WTC11 (cell line): ENCODE data around the gene LTK. TPM values are rescaled to one million over a fixed set of nuclear protein-coding genes. Genes with fewer than 3 reads are reported as not detected.

Experiments used
- ATAC-seq: fragments of 200-7000 bp; cut with Tn5 transposase; 2 replicates; pipeline ENCODE4 v1.10.0; 2021; ENCODE audit warnings: mild to moderate bottlenecking, moderate library complexity
- CTCF ChIA-PET: fragments of 300-600 bp; sonication (Branson Sonifier 250); formaldehyde crosslinking; loops from one replicate; lab custom pipeline; 2021; ENCODE audit warnings: antibody characterized with exemption; lab: Charles Lee
- POLR2A ChIA-PET: fragments of 350-600 bp; sonication (Branson Sonifier 250); formaldehyde crosslinking; loops from one replicate; lab custom pipeline; 2021; ENCODE audit warnings: antibody characterized with exemption; lab: Charles Lee
- DNase-seq: peaks from one replicate; pipeline ENCODE4 v3.0.0; 2021; ENCODE audit warnings: low spot score
- H3K27ac Mint-ChIP-seq: 2 replicates; pipeline ENCODE4 v1.8.0; 2021; ENCODE audit warnings: mixed read lengths
- H3K27me3 Mint-ChIP-seq: 2 replicates; pipeline ENCODE4 v1.8.0; 2021; ENCODE audit warnings: low read depth, mild to moderate bottlenecking, moderate library complexity, mixed read lengths
- H3K36me3 Mint-ChIP-seq: 2 replicates; pipeline ENCODE4 v1.8.0; 2021; ENCODE audit warnings: mixed read lengths
- H3K4me1 Mint-ChIP-seq: 2 replicates; pipeline ENCODE4 v1.8.0; 2022; ENCODE audit warnings: mixed read lengths
- H3K4me3 Mint-ChIP-seq: 2 replicates; pipeline ENCODE4 v1.8.0; 2021; ENCODE audit warnings: mild to moderate bottlenecking, moderate library complexity, mixed read lengths
- H3K9me3 Mint-ChIP-seq: 2 replicates; pipeline ENCODE4 v1.8.0; 2021; ENCODE audit warnings: mixed read lengths
- ATF1 ChIP-seq: sonication (generic); formaldehyde crosslinking; IDR thresholded peaks from 2 replicates; pipeline ENCODE4 v1.8.1; 2023; ENCODE audit warnings: mild to moderate bottlenecking, moderate library complexity, missing genetic modification reagents
- CREB1 ChIP-seq: sonication (generic); formaldehyde crosslinking; IDR thresholded peaks from 2 replicates; pipeline ENCODE4 v1.8.0; 2023; ENCODE audit warnings: mild to moderate bottlenecking, missing genetic modification reagents
- ELF4 ChIP-seq: sonication (generic); formaldehyde crosslinking; IDR thresholded peaks from 2 replicates; pipeline ENCODE4 v1.8.1; 2022; ENCODE audit warnings: low read depth, mild to moderate bottlenecking, moderate library complexity, missing genetic modification reagents
- EMX1 ChIP-seq: fragments of 250-450 bp; sonication (Bioruptor Pico); IDR thresholded peaks from 2 replicates; pipeline ENCODE4 v1.8.0; 2021; ENCODE audit warnings: mild to moderate bottlenecking
- ESRRA ChIP-seq: sonication (generic); formaldehyde crosslinking; IDR thresholded peaks from 2 replicates; pipeline ENCODE4 v1.8.1; 2022; ENCODE audit warnings: mild to moderate bottlenecking, missing genetic modification reagents, borderline replicate concordance
- FOXP1 ChIP-seq: sonication (generic); formaldehyde crosslinking; IDR thresholded peaks from 2 replicates; pipeline ENCODE4 v1.8.0; 2022; ENCODE audit warnings: missing genetic modification reagents, mild to moderate bottlenecking, moderate library complexity, borderline replicate concordance
- GABPB1 ChIP-seq: sonication (generic); formaldehyde crosslinking; IDR thresholded peaks from 2 replicates; pipeline ENCODE4 v1.8.1; 2023; ENCODE audit warnings: mild to moderate bottlenecking, missing genetic modification reagents
- MYBL2 ChIP-seq: sonication (generic); formaldehyde crosslinking; IDR thresholded peaks from 2 replicates; pipeline ENCODE4 v1.8.1; 2023; ENCODE audit warnings: mild to moderate bottlenecking, moderate library complexity, missing genetic modification reagents
- NFATC4 ChIP-seq: fragments of 250-450 bp; sonication (Bioruptor Pico); IDR thresholded peaks from 2 replicates; pipeline ENCODE4 v1.9.0; 2021; ENCODE audit warnings: mild to moderate bottlenecking
- NFYB ChIP-seq: sonication (generic); formaldehyde crosslinking; conservative IDR thresholded peaks from 2 replicates; pipeline ENCODE4 v1.8.0; 2022; ENCODE audit warnings: low read depth, missing genetic modification reagents
- NR1H2 ChIP-seq: sonication (generic); formaldehyde crosslinking; IDR thresholded peaks from 2 replicates; pipeline ENCODE4 v1.9.0; 2021; ENCODE audit warnings: mild to moderate bottlenecking, moderate library complexity, missing genetic modification reagents
- OVOL2 ChIP-seq: fragments of 250-450 bp; sonication (Bioruptor Pico); IDR thresholded peaks from 2 replicates; pipeline ENCODE4 v1.9.0; 2021; ENCODE audit warnings: mild to moderate bottlenecking, borderline replicate concordance
- RORB ChIP-seq: fragments of 250-450 bp; sonication (Bioruptor Pico); IDR thresholded peaks from 2 replicates; pipeline ENCODE4 v1.9.0; 2021; ENCODE audit warnings: mild to moderate bottlenecking
- SOX15 ChIP-seq: fragments of 250-450 bp; sonication (Bioruptor Pico); IDR thresholded peaks from 2 replicates; pipeline ENCODE4 v1.9.0; 2021; ENCODE audit warnings: mild to moderate bottlenecking
- TEAD4 ChIP-seq: sonication (generic); formaldehyde crosslinking; IDR thresholded peaks from 2 replicates; pipeline ENCODE4 v1.8.0; 2022; ENCODE audit warnings: mild to moderate bottlenecking, missing genetic modification reagents
- ZNF317 ChIP-seq: sonication (generic); formaldehyde crosslinking; IDR thresholded peaks from 2 replicates; pipeline ENCODE4 v1.8.1; 2023; ENCODE audit warnings: low read depth, mild to moderate bottlenecking, moderate library complexity, missing genetic modification reagents, borderline replicate concordance
- total RNA-seq: library from RNA; stranded (reverse); gene quantifications from 3 replicates; pipeline ENCODE4 v1.2.3, GENCODE V29; 2021
- TF ChIP-seq, protein P1 (sequence below): fragments of 250-450 bp; sonication (Bioruptor Pico); IDR thresholded peaks from 2 replicates; pipeline ENCODE4 v1.9.0; 2021; ENCODE audit warnings: mild to moderate bottlenecking
- TF ChIP-seq, protein P2 (sequence below): fragments of 250-450 bp; sonication (Bioruptor Pico); IDR thresholded peaks from 2 replicates; pipeline ENCODE4 v1.9.0; 2021; ENCODE audit warnings: mild to moderate bottlenecking
- TF ChIP-seq, protein P3 (sequence below): sonication (generic); formaldehyde crosslinking; IDR thresholded peaks from 2 replicates; pipeline ENCODE4 v1.8.1; 2022; ENCODE audit warnings: mild to moderate bottlenecking, missing genetic modification reagents, moderate library complexity, borderline replicate concordance
- TF ChIP-seq, protein P4 (sequence below): sonication (generic); formaldehyde crosslinking; IDR thresholded peaks from 2 replicates; pipeline ENCODE4 v1.8.0; 2022; ENCODE audit warnings: mild to moderate bottlenecking, missing genetic modification reagents
- TF ChIP-seq, protein P5 (sequence below): sonication (generic); formaldehyde crosslinking; IDR thresholded peaks from 2 replicates; pipeline ENCODE4 v1.8.1; 2023; ENCODE audit warnings: mild to moderate bottlenecking, missing genetic modification reagents
- TF ChIP-seq, protein P6 (sequence below): sonication (generic); formaldehyde crosslinking; IDR thresholded peaks from 2 replicates; pipeline ENCODE4 v1.8.0; 2022; ENCODE audit warnings: mild to moderate bottlenecking, missing genetic modification reagents

LTK gene
- total RNA-seq, 1 experiment from 2014 or later, result 0.66 TPM

DNA sequence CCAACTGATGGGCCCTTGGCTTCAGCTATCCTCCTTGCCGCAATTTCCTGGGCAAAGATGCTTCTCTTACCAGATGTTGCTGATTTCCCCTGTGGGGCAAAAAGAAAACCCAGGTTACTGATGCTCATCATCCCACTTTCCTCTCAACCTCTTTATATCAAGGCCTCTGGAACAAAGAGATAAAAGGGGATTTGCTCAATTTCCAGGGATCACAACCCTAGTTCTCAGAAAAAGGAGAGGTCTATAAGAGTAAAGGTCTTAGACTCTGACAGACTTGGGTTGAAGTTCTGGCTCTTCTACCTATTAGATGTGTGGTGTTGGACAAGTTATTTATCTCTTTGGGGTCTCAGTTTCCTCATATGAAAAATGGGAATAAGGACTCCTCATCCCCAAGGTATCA lies 21.9 kb upstream of the LTK start (continued):
- TF ChIP-seq, protein P1, sequence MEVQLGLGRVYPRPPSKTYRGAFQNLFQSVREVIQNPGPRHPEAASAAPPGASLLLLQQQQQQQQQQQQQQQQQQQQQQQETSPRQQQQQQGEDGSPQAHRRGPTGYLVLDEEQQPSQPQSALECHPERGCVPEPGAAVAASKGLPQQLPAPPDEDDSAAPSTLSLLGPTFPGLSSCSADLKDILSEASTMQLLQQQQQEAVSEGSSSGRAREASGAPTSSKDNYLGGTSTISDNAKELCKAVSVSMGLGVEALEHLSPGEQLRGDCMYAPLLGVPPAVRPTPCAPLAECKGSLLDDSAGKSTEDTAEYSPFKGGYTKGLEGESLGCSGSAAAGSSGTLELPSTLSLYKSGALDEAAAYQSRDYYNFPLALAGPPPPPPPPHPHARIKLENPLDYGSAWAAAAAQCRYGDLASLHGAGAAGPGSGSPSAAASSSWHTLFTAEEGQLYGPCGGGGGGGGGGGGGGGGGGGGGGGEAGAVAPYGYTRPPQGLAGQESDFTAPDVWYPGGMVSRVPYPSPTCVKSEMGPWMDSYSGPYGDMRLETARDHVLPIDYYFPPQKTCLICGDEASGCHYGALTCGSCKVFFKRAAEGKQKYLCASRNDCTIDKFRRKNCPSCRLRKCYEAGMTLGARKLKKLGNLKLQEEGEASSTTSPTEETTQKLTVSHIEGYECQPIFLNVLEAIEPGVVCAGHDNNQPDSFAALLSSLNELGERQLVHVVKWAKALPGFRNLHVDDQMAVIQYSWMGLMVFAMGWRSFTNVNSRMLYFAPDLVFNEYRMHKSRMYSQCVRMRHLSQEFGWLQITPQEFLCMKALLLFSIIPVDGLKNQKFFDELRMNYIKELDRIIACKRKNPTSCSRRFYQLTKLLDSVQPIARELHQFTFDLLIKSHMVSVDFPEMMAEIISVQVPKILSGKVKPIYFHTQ, result no peak
- TF ChIP-seq ESRRA (no peak), ELF4 (CRISPR knock-in tag) (no peak)

DNA sequence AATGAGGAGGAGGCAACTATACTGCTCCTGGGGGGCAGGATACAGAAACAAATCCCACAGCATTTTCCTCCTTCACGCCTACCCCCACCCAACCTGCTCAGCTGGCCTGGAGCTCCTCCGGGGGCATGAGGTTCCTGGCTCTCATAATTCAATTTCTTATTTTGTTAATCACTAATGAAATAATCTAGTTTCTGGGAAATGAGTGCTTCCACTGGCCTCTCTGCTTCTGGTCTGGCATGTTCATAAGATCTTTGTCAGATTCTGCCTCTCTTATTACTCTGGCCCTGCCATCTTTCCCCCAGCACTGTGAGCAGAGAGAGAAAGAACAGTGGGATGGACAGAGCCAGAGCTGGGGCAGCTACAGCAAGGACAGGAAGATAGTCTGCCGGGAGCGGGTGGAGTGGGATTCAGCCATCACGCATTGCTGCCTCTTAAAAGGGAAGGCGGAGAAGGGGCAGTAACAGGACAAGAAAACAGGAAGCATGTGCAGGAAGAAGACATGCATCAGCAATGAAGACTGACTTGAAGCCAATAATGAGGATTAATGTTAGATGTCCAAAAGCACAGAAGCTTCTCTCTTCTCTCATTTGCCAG lies 16.8 kb upstream of the LTK start:
- H3K36me3 Mint-ChIP-seq, result peaks cover 63% of the 10 kb centered on the region
- H3K27ac Mint-ChIP-seq, result no peak overlapping the region
- DNase-seq (no peak), ATAC-seq (no peak)
- TF ChIP-seq NR1H2, result no peak
- TF ChIP-seq, protein P2, sequence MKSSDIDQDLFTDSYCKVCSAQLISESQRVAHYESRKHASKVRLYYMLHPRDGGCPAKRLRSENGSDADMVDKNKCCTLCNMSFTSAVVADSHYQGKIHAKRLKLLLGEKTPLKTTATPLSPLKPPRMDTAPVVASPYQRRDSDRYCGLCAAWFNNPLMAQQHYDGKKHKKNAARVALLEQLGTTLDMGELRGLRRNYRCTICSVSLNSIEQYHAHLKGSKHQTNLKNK (CRISPR knock-in tag), result no peak
- no peak for TF ChIP-seq SOX15 (CRISPR knock-in tag)
- TF ChIP-seq FOXP1, result no peak
- H3K4me1 Mint-ChIP-seq, result no peaks in the 10 kb centered on the region
- CTCF ChIA-PET, result no interaction called here
- H3K9me3 Mint-ChIP-seq, result no peaks in the 10 kb centered on the region
- no peak overlapping the region for H3K4me3 Mint-ChIP-seq
- POLR2A ChIA-PET, result interaction anchor here (0.5 to 1.9 kb wide), 2 partner anchors 10 to 13 kb away, joined by 3 to 4 read pairs; partner anchors contain the start of gene RPAP1
- no peaks in the 10 kb centered on the region for H3K27me3 Mint-ChIP-seq

DNA sequence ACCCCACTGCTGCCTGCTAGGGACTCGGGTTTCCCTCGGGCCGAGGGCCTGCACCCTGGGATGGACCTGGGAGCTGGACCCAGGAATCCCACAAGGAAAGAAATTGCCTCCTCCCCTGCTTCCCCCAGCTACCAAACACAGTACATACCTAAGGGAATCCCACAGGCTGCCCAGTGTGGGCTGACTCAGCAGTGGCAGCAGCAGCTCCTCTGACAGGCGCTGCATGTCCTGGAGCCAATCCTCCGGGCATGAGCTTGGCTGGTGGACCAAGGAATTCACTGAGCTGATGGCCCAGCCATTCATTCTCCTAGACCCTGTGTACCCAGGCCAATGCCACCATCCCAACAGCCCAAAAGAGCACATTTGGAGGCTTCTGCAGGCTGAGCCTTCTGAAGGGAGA lies 9.5 kb upstream of the LTK start:
- Mint-ChIP-seq H3K4me3 (no peak overlapping the region), H3K9me3 (no peaks in the 10 kb centered on the region), H3K36me3 (peaks cover 37% of the 10 kb centered on the region), H3K4me1 (no peaks in the 10 kb centered on the region), H3K27ac (no peak overlapping the region), H3K27me3 (no peaks in the 10 kb centered on the region)
- POLR2A ChIA-PET, result no interaction called here
- no peak for TF ChIP-seq OVOL2 (CRISPR knock-in tag)
- TF ChIP-seq RORB (CRISPR knock-in tag), result no peak
- TF ChIP-seq, protein P3, sequence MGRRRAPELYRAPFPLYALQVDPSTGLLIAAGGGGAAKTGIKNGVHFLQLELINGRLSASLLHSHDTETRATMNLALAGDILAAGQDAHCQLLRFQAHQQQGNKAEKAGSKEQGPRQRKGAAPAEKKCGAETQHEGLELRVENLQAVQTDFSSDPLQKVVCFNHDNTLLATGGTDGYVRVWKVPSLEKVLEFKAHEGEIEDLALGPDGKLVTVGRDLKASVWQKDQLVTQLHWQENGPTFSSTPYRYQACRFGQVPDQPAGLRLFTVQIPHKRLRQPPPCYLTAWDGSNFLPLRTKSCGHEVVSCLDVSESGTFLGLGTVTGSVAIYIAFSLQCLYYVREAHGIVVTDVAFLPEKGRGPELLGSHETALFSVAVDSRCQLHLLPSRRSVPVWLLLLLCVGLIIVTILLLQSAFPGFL (CRISPR knock-in tag), result no peak
- TF ChIP-seq, protein P2 (CRISPR knock-in tag), result no peak
- no peak for TF ChIP-seq CREB1 (CRISPR knock-in tag)
- TF ChIP-seq ATF1, result no peak
- CTCF ChIA-PET, result no interaction called here
- DNase-seq (no peak), ATAC-seq (no peak)

DNA sequence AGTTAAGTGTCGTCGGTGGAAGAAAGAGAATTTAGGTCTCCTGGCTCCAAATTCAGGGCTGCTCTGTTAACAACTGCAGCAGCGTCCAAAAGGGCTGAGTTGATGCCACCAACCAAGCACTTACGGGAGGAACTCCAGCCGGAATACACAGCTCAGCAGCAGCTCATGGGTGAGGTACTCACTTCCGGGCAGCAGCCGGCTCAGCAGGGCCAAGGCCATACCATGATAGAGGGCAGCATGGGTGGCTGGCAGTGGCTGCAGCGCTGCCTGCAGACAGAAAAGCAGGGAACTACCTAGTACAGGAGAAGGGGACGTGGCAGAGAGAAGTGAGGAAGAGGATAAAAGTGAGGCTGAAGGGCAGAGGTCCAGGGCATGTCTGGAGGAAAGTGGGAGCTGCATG lies 8.0 kb upstream of the LTK start:
- DNase-seq, result no peak
- ChIA-PET POLR2A (no interaction called here), CTCF (interaction anchor here (1.4 kb wide), 1 partner anchor 56 kb away, joined by 5 read pairs; no protein-coding TSS in a partner anchor)
- Mint-ChIP-seq H3K4me1 (no peaks in the 10 kb centered on the region), H3K36me3 (peaks cover 37% of the 10 kb centered on the region), H3K4me3 (no peak overlapping the region), H3K27ac (no peak overlapping the region), H3K27me3 (no peaks in the 10 kb centered on the region), H3K9me3 (no peaks in the 10 kb centered on the region)
- ATAC-seq, result no peak
- TF ChIP-seq GABPB1 (CRISPR knock-in tag) (no peak), TEAD4 (no peak), EMX1 (CRISPR knock-in tag) (no peak), ZNF317 (no peak), NFATC4 (CRISPR knock-in tag) (no peak), NFYB (CRISPR knock-in tag) (no peak), MYBL2 (CRISPR knock-in tag) (no peak)
- TF ChIP-seq, protein P4, sequence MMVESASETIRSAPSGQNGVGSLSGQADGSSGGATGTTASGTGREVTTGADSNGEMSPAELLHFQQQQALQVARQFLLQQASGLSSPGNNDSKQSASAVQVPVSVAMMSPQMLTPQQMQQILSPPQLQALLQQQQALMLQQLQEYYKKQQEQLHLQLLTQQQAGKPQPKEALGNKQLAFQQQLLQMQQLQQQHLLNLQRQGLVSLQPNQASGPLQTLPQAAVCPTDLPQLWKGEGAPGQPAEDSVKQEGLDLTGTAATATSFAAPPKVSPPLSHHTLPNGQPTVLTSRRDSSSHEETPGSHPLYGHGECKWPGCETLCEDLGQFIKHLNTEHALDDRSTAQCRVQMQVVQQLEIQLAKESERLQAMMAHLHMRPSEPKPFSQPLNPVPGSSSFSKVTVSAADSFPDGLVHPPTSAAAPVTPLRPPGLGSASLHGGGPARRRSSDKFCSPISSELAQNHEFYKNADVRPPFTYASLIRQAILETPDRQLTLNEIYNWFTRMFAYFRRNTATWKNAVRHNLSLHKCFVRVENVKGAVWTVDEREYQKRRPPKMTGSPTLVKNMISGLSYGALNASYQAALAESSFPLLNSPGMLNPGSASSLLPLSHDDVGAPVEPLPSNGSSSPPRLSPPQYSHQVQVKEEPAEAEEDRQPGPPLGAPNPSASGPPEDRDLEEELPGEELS (CRISPR knock-in tag), result no peak
- TF ChIP-seq, protein P5, sequence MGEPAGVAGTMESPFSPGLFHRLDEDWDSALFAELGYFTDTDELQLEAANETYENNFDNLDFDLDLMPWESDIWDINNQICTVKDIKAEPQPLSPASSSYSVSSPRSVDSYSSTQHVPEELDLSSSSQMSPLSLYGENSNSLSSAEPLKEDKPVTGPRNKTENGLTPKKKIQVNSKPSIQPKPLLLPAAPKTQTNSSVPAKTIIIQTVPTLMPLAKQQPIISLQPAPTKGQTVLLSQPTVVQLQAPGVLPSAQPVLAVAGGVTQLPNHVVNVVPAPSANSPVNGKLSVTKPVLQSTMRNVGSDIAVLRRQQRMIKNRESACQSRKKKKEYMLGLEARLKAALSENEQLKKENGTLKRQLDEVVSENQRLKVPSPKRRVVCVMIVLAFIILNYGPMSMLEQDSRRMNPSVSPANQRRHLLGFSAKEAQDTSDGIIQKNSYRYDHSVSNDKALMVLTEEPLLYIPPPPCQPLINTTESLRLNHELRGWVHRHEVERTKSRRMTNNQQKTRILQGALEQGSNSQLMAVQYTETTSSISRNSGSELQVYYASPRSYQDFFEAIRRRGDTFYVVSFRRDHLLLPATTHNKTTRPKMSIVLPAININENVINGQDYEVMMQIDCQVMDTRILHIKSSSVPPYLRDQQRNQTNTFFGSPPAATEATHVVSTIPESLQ, result no peak
- TF ChIP-seq, protein P6, sequence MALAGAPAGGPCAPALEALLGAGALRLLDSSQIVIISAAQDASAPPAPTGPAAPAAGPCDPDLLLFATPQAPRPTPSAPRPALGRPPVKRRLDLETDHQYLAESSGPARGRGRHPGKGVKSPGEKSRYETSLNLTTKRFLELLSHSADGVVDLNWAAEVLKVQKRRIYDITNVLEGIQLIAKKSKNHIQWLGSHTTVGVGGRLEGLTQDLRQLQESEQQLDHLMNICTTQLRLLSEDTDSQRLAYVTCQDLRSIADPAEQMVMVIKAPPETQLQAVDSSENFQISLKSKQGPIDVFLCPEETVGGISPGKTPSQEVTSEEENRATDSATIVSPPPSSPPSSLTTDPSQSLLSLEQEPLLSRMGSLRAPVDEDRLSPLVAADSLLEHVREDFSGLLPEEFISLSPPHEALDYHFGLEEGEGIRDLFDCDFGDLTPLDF (CRISPR knock-in tag), result no peak
